GM12878 (cell line): ENCODE data around the gene PLXNC1. TPM values are rescaled to one million over a fixed set of nuclear protein-coding genes. Genes with fewer than 3 reads are reported as not detected.
A peak's percentile ranks its signal among the peaks of the same experiment; 100 is the strongest.

Source experiments
- ATAC-seq: fragments of 200-7000 bp; cut with Tn5 transposase; 3 replicates; pipeline ENCODE4 v1.9.1; 2020; ENCODE audit warnings: mild to moderate bottlenecking, moderate library complexity
- BruUV-seq: library from RNA; stranded (reverse); fragments of 400-500 nt; replicated peaks from 2 replicates; lab custom pipeline; 2021; lab: Mats Ljungman, UMichigan
- CTCF ChIA-PET: fragments of 300-600 bp; sonication (Branson Sonifier 250); formaldehyde crosslinking; extraction: SDS; loops from one replicate; lab custom pipeline; 2021; ENCODE audit warnings: inconsistent platforms; lab: Yijun Ruan, JAX
- POLR2A ChIA-PET: fragments of 350-600 bp; formaldehyde crosslinking; extraction: SDS; loops from one replicate; lab custom pipeline; 2021; ENCODE audit warnings: inconsistent platforms; lab: Charles Lee
- RAD21 ChIA-PET: fragments of 300-600 bp; sonication (Branson Sonifier 250); formaldehyde crosslinking; loops from one replicate; lab custom pipeline; 2023; ENCODE audit warnings: antibody characterized with exemption; ENCODE audit not compliant: unreplicated experiment; lab: Charles Lee
- SMC1A ChIA-PET: fragments of 300-600 bp; sonication (Branson Sonifier 250); formaldehyde crosslinking; loops from one replicate; lab custom pipeline; 2023; ENCODE audit not compliant: unreplicated experiment, uncharacterized antibody; lab: Charles Lee
- DNase-seq: peaks from one replicate; pipeline ENCODE4 v3.0.0-alpha.2; 2011; ENCODE audit warnings: low read depth, low spot score
- FAIRE-seq: peaks from 3 replicates; lab custom pipeline; 2011; peaks lifted over from hg19 to GRCh38; lab: Jason Lieb, UNC
- H2AFZ ChIP-seq: 2 replicates; pipeline ENCODE4 v1.6.0; 2011; ENCODE audit warnings: low read depth, low read length, control low read depth; ENCODE audit not compliant: control insufficient read depth
- H3K27ac ChIP-seq: 2 replicates; pipeline ENCODE4 v1.5.1; 2011; ENCODE audit warnings: control low read depth; ENCODE audit not compliant: control insufficient read depth, insufficient read depth
- H3K27me3 ChIP-seq, 2 experiments: replicated peaks in 1 of 2; 2 replicates each; pipeline versions ENCODE4 v1.6.0 to v1.6.1; 2011; ENCODE audit warnings: low read length in 1 of 2; ENCODE audit not compliant: control insufficient read depth in 2 of 2, insufficient read depth in 2 of 2
- H3K36me3 ChIP-seq, 2 experiments: 2 replicates each; pipeline ENCODE4 v1.5.1; 2011; ENCODE audit warnings: low read length in 1 of 2; ENCODE audit not compliant: control insufficient read depth in 2 of 2, insufficient read depth in 2 of 2
- H3K4me1 ChIP-seq: 2 replicates; pipeline ENCODE4 v1.6.1; 2011; ENCODE audit warnings: mild to moderate bottlenecking, low read length, moderate library complexity, mixed read lengths; ENCODE audit not compliant: control insufficient read depth, insufficient read depth
- H3K4me2 ChIP-seq: 2 replicates; pipeline ENCODE4 v1.6.0; 2011; ENCODE audit warnings: control low read depth; ENCODE audit not compliant: control insufficient read depth, insufficient read depth
- H3K4me3 ChIP-seq: fragments of 200-600 bp; sonication (generic); 2 replicates; pipeline ENCODE4 v1.5.1; 2016
- H3K79me2 ChIP-seq: 2 replicates; pipeline ENCODE4 v1.6.0; 2011; ENCODE audit warnings: low read length; ENCODE audit not compliant: control insufficient read depth, insufficient read depth
- H3K9ac ChIP-seq: 2 replicates; pipeline ENCODE4 v1.8.0; 2011; ENCODE audit warnings: low read length, control low read depth, mixed read lengths; ENCODE audit not compliant: control insufficient read depth, insufficient read depth
- H3K9me3 ChIP-seq: replicated peaks from 3 replicates; pipeline ENCODE4 v1.5.1; 2011; ENCODE audit warnings: mild to moderate bottlenecking, low read length; ENCODE audit not compliant: control insufficient read depth, insufficient read depth
- H4K20me1 ChIP-seq: 2 replicates; pipeline ENCODE4 v1.6.0; 2011; ENCODE audit not compliant: control insufficient read depth, insufficient read depth
- ASH2L ChIP-seq: fragments of 300-600, 200-600 bp; sonication (generic); IDR thresholded peaks from 2 replicates; pipeline ENCODE4 v1.6.1; 2017; ENCODE audit warnings: low read depth, mild to moderate bottlenecking, borderline replicate concordance
- BRCA1 ChIP-seq: IDR thresholded peaks from 2 replicates; pipeline ENCODE4 v1.6.1; 2011; ENCODE audit warnings: low read depth, low read length, improper control_type of control experiment
- CEBPB ChIP-seq, 2 experiments: fragments of 150-350 bp in 1 of 2; IDR thresholded peaks; 2 replicates each; pipeline ENCODE4 v1.6.1; 2012 to 2014; ENCODE audit warnings: low read depth in 2 of 2, low read length in 2 of 2, borderline replicate concordance in 1 of 2, inconsistent platforms in 1 of 2
- CHD4 ChIP-seq: fragments of 200-600 bp; sonication (generic); IDR thresholded peaks from 2 replicates; pipeline ENCODE4 v1.6.1; 2016; ENCODE audit warnings: mild to moderate bottlenecking
- DPF2 ChIP-seq: fragments of 450-650 bp; IDR thresholded peaks from 2 replicates; pipeline ENCODE4 v1.6.1; 2017; ENCODE audit warnings: mild to moderate bottlenecking
- EED ChIP-seq: sonication (generic); IDR thresholded peaks from 2 replicates; pipeline ENCODE4 v1.6.1; 2016; ENCODE audit warnings: antibody characterized with exemption, low read depth
- EGR1 ChIP-seq, 2 experiments: IDR thresholded peaks; 1 replicate in 1 of 2; 2 replicates in 1 of 2; pipeline ENCODE4 v1.6.1; 2011 to 2012; ENCODE audit warnings: low read depth in 2 of 2, low read length in 2 of 2, borderline replicate concordance in 1 of 2, mild to moderate bottlenecking in 1 of 2, moderate library complexity in 1 of 2
- EZH2 ChIP-seq: IDR thresholded peaks from 2 replicates; pipeline ENCODE4 v1.6.1; 2012; ENCODE audit warnings: low read depth, mild to moderate bottlenecking, control low read depth, inconsistent platforms, low read length, borderline replicate concordance; ENCODE audit not compliant: control insufficient read depth
- HDAC6 ChIP-seq: fragments of 200-600 bp; sonication (generic); IDR thresholded peaks from one replicate; pipeline ENCODE4 v1.8.0; 2017; ENCODE audit warnings: antibody characterized with exemption; ENCODE audit not compliant: unreplicated experiment
- KDM1A ChIP-seq: fragments of 200-600 bp; sonication (generic); IDR thresholded peaks from 2 replicates; pipeline ENCODE4 v1.6.1; 2016; ENCODE audit warnings: borderline replicate concordance
- MYC ChIP-seq: IDR thresholded peaks from 2 replicates; pipeline ENCODE4 v1.6.1; 2011; ENCODE audit warnings: mild to moderate bottlenecking, low read length, moderate library complexity, inconsistent platforms; ENCODE audit not compliant: insufficient read depth, insufficient replicate concordance, insufficient read length, severe bottlenecking
- PAX5 ChIP-seq: IDR thresholded peaks from 2 replicates; pipeline ENCODE4 v1.6.1; 2011; ENCODE audit warnings: low read depth, low read length, borderline replicate concordance
- POLR2A ChIP-seq: IDR thresholded peaks from 2 replicates; pipeline ENCODE4 v1.6.1; 2011; ENCODE audit warnings: low read depth, mild to moderate bottlenecking, low read length
- RCOR1 ChIP-seq: conservative IDR thresholded peaks from 2 replicates; pipeline ENCODE4 v1.6.1; 2012; ENCODE audit warnings: low read depth, low read length, improper control_type of control experiment
- RELA ChIP-seq: fragments of 450-650 bp; IDR thresholded peaks from 2 replicates; pipeline ENCODE4 v1.8.0; 2014; ENCODE audit warnings: borderline replicate concordance; ENCODE audit not compliant: partially characterized antibody
- RFX5 ChIP-seq: IDR thresholded peaks from 2 replicates; pipeline ENCODE4 v1.6.1; 2011; ENCODE audit warnings: low read depth, low read length, improper control_type of control experiment
- SIN3A ChIP-seq: IDR thresholded peaks from 2 replicates; pipeline ENCODE4 v1.6.1; 2012; ENCODE audit warnings: low read depth, low read length, improper control_type of control experiment
- SIX5 ChIP-seq: IDR thresholded peaks from 2 replicates; pipeline ENCODE4 v1.6.1; 2011; ENCODE audit warnings: mild to moderate bottlenecking, low read depth, low read length, moderate library complexity; ENCODE audit not compliant: severe bottlenecking
- SP1 ChIP-seq: IDR thresholded peaks from one replicate; pipeline ENCODE4 v1.6.1; 2011; ENCODE audit warnings: low read depth, low read length
- STAT1 ChIP-seq: fragments of 450-650 bp; conservative IDR thresholded peaks from 2 replicates; pipeline ENCODE4 v1.6.1; 2014; ENCODE audit warnings: antibody characterized with exemption, mild to moderate bottlenecking
- TARDBP ChIP-seq: IDR thresholded peaks from 2 replicates; pipeline ENCODE4 v1.6.1; 2016; ENCODE audit warnings: borderline replicate concordance
- ZNF207 ChIP-seq: fragments of 450-650 bp; IDR thresholded peaks from 2 replicates; pipeline ENCODE4 v1.6.1; 2014; ENCODE audit warnings: antibody characterized with exemption, mild to moderate bottlenecking, borderline replicate concordance
- ZNF384 ChIP-seq: IDR thresholded peaks from 2 replicates; pipeline ENCODE4 v1.6.1; 2012; ENCODE audit warnings: low read depth, mild to moderate bottlenecking, low read length, improper control_type of control experiment, borderline replicate concordance
- WGBS: methylation state at CpG from one replicate; pipeline ENCODE4 v1.1.6; 2016; ENCODE audit warnings: low lambda C conversion rate; ENCODE audit not compliant: insufficient replicate concordance, insufficient coverage; ENCODE audit errors: missing lambda C conversion rate; 5-methylcytosine and 5-hydroxymethylcytosine counted together
- in situ Hi-C: fragments of 300-500 bp; cut with MboI; formaldehyde crosslinking; loops from 9 replicates; pipeline ENCODE4 v1.14.3; 2018; ENCODE audit warnings: mixed read lengths
- intact Hi-C: fragments of 100-400 bp; cut with micrococcal nuclease; formaldehyde crosslinking; loops from one replicate; pipeline ENCODE4 v1.14.2; 2022; ENCODE audit not compliant: unreplicated experiment
- polyA plus RNA-seq, 11 experiments: library from polyadenylated mRNA; depleted of rRNA in 4 of 11; unstranded in 6 of 11; stranded (reverse) in 5 of 11; fragments of >200 nt; fragmentation: Nextera tagmentation in 4 of 11; fragmentation: Illumina TruSeq in 1 of 11; extraction: Ambion mirVana in 4 of 11; extraction: Trizol in 1 of 11; gene quantifications; 1 replicate in 1 of 11; 2 replicates in 10 of 11; pipeline versions ENCODE4 v1.2.1 to v1.2.3, GENCODE V29; 2011 to 2016; ENCODE audit warnings: inconsistent platforms in 2 of 11, missing spikeins in 2 of 11, low read depth in 1 of 11
- total RNA-seq, 4 experiments: library from RNA; depleted of rRNA in 3 of 4; stranded (reverse); fragments of >200 nt in 3 of 4; fragmentation: Illumina TruSeq in 1 of 4; extraction: Trizol in 1 of 4; gene quantifications; 2 replicates each; pipeline versions ENCODE4 v1.2.1 to v1.2.3, GENCODE V29; 2013 to 2021
- TF ChIP-seq, protein P1 (sequence below): fragments of 450-650 bp; conservative IDR thresholded peaks from 2 replicates; pipeline ENCODE4 v1.6.1; 2017; ENCODE audit warnings: mild to moderate bottlenecking, moderate library complexity
- TF ChIP-seq, protein P2 (sequence below): fragments of 450-650 bp; IDR thresholded peaks from 2 replicates; pipeline ENCODE4 v1.6.1; 2014; ENCODE audit warnings: mild to moderate bottlenecking

PLXNC1 gene
- total and polyA plus RNA-seq, 10 of the 15 experiments (the other 5 are each of a cell fraction or from before 2014, with no cell fraction given), result 5.2 to 41.2 (median 24.6) TPM

DNA sequence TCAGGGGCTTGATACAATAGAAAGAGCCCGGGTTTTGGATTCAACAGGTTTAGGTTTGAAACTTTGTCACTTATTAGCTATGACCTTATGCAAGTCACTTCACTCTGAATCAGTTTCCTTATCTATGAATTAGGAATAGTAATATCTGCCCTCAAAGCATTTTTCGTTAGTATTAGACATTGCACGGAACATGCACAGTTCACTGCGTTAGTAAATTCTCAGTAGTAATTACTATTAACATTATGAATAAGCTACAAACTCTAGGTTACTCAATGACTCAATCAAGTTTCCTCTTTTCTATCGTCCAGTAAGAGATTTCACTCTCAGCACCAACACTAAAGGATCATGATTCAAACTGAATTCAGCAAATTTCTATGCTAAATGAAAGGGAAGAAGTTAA, 161.0 kb downstream of the PLXNC1 start:
- ATAC-seq, result peak; percentile 88
- no peak for TF ChIP-seq EED
- 0 out of 2 replicates have a peak, but pooled peaks have one; percentile 65 for TF ChIP-seq RCOR1
- no peak for TF ChIP-seq ZNF207
- no peak for TF ChIP-seq CEBPB (IDR thresholded peaks at IDR 0.05; ENCODE audit: borderline replicate concordance in 1 of 2, low read depth in 2 of 2, low read length in 2 of 2)
- TF ChIP-seq ZNF384, result no peak
- TF ChIP-seq MYC, result no peak
- no peak for TF ChIP-seq POLR2A
- TF ChIP-seq BRCA1, result no peak
- no peak for TF ChIP-seq HDAC6
- TF ChIP-seq PAX5, result 0 out of 2 replicates have a peak, but pooled peaks have one; percentile 24
- TF ChIP-seq, protein P1, sequence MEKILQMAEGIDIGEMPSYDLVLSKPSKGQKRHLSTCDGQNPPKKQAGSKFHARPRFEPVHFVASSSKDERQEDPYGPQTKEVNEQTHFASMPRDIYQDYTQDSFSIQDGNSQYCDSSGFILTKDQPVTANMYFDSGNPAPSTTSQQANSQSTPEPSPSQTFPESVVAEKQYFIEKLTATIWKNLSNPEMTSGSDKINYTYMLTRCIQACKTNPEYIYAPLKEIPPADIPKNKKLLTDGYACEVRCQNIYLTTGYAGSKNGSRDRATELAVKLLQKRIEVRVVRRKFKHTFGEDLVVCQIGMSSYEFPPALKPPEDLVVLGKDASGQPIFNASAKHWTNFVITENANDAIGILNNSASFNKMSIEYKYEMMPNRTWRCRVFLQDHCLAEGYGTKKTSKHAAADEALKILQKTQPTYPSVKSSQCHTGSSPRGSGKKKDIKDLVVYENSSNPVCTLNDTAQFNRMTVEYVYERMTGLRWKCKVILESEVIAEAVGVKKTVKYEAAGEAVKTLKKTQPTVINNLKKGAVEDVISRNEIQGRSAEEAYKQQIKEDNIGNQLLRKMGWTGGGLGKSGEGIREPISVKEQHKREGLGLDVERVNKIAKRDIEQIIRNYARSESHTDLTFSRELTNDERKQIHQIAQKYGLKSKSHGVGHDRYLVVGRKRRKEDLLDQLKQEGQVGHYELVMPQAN, result no peak
- TF ChIP-seq RELA, result no peak
- TF ChIP-seq, protein P2, sequence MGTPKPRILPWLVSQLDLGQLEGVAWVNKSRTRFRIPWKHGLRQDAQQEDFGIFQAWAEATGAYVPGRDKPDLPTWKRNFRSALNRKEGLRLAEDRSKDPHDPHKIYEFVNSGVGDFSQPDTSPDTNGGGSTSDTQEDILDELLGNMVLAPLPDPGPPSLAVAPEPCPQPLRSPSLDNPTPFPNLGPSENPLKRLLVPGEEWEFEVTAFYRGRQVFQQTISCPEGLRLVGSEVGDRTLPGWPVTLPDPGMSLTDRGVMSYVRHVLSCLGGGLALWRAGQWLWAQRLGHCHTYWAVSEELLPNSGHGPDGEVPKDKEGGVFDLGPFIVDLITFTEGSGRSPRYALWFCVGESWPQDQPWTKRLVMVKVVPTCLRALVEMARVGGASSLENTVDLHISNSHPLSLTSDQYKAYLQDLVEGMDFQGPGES, result no peak
- no peak for TF ChIP-seq RFX5
- no peak for TF ChIP-seq TARDBP
- TF ChIP-seq STAT1, result no peak
- TF ChIP-seq SIX5, result no peak
- TF ChIP-seq SP1, result no peak
- TF ChIP-seq CHD4, result no peak
- no peak for TF ChIP-seq ASH2L
- peak; percentile 46; the same call in 1 of the 2 replicates for TF ChIP-seq DPF2
- TF ChIP-seq EZH2, result no peak
- TF ChIP-seq KDM1A, result no peak
- TF ChIP-seq SIN3A, result no peak
- no peak for TF ChIP-seq EGR1 (IDR thresholded peaks at IDR 0.05; ENCODE audit: borderline replicate concordance in 1 of 2, low read depth in 2 of 2, low read length in 2 of 2)

More for the DNA sequence above, 161.0 kb downstream of the PLXNC1 start:
- FAIRE-seq (no peak), DNase-seq (peak; percentile 54)
- Histone ChIP-seq H3K79me2 (no peaks in the 10 kb centered on the region), H3K9ac (no peak overlapping the region), H3K4me1 (peaks cover 30% of the 10 kb centered on the region), H3K36me3 (peaks cover 5 to 13% of the 10 kb centered on the region in 2 experiments), H3K4me3 (no peak overlapping the region), H3K27me3 (no peaks in the 10 kb centered on the region), H3K9me3 (no peaks in the 10 kb centered on the region), H2AFZ (no peak overlapping the region), H4K20me1 (no peaks in the 10 kb centered on the region), H3K4me2 (peak overlapping the region; percentile 14; the same call in 1 of the 2 replicates), H3K27ac (peak overlapping the region; percentile 67; the same call in 1 of the 2 replicates)
- 2% methylated on average over 5 of the region's 5 CpGs for WGBS
- ChIA-PET POLR2A (no interaction called here), SMC1A (interaction anchor here (0.7 to 2.1 kb wide), 6 partner anchors 10 to 195 kb away, joined by 3 to 10 read pairs (median 3); no protein-coding TSS in a partner anchor), CTCF (interaction anchor here (0.8 to 1.8 kb wide), 2 partner anchors 20 to 40 kb away, joined by 3 to 9 read pairs; no protein-coding TSS in a partner anchor), RAD21 (interaction anchor here (1.0 kb wide), 3 partner anchors 101 to 157 kb away, joined by 3 read pairs; no protein-coding TSS in a partner anchor)
- BruUV-seq, result no TSS peak
- in situ Hi-C loops (no loop called here), intact Hi-C loops (loop anchor here (2.0 to 5.0 kb wide), 3 partner anchors 41 to 162 kb away; partner anchors contain the start of gene PLXNC1)
